ENCODE results near the gene NTN1. TPM values are rescaled to one million over a fixed set of nuclear protein-coding genes. Genes with fewer than 3 reads are reported as not detected.

Gene NTN1
- total RNA-seq, 1 experiment from 2014 or later, result 1.2 TPM

DNA sequence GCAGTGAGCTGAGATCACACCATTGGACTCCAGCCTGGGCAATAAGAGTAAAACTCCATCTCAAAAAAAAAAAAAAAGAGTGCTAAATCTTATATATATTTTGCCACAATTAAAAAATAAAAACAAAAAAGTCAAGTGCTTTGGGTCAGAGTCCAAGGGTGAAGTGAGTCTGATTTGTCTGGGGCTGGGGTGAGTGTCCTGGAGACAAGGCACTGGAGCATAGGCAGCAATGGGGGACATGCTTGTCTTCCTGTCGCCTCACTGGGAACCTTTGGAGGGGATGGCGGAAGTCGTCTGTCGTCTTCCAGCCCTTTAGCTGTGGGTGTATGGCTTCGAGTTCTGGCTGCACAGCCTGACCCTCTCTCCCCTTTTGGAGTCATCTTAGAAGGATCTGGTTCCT, 167.1 kb downstream of the NTN1 start:
- Mint-ChIP-seq H3K4me1 (peaks cover 7 to 9% of the 10 kb centered on the region in 2 experiments), H3K27me3 (ENCODE audit: low read depth) (no peaks in the 10 kb centered on the region; the same call in 1 of the 2 replicates), H3K27ac (no peak overlapping the region), H3K9me3 (no peaks in the 10 kb centered on the region), H3K36me3 (ENCODE audit: insufficient read depth in 1 of 3, low read depth in 3 of 3) (no peaks in the 10 kb centered on the region), H3K4me3 (no peak overlapping the region)
- Histone ChIP-seq H3K9me3 (ENCODE audit: control insufficient read depth, low read depth, low read length) (no peaks in the 10 kb centered on the region), H2AFZ (ENCODE audit: low read length) (no peak overlapping the region), H3K23ac (ENCODE audit: insufficient read length, low read depth, low read length) (no peak overlapping the region), H4K5ac (ENCODE audit: insufficient read length, low read depth, low read length) (no peak overlapping the region), H3K9ac (ENCODE audit: extremely low read depth, insufficient read length, low read length) (no peak overlapping the region), H3K56ac (ENCODE audit: insufficient read length, low read depth, low read length) (no peak overlapping the region), H3K79me2 (ENCODE audit: insufficient read depth, low read length) (no peaks in the 10 kb centered on the region), H2BK15ac (ENCODE audit: low read depth, low read length) (no peak overlapping the region), H3T11ph (ENCODE audit: low read length) (no peak overlapping the region), H4K8ac (replicated peaks; ENCODE audit: insufficient read length, low read depth, low read length) (no peak overlapping the region), H2BK12ac (ENCODE audit: insufficient read length, low read depth, low read length) (no peak overlapping the region), H2AK5ac (ENCODE audit: insufficient read length, low read length) (no peak overlapping the region), H3K14ac (ENCODE audit: insufficient read depth, low read length) (no peak overlapping the region), H3K18ac (ENCODE audit: insufficient read length, low read depth, low read length) (no peak overlapping the region), H2BK5ac (ENCODE audit: insufficient read length, low read length) (no peak overlapping the region), H2BK120ac (ENCODE audit: low read depth, low read length, poor library complexity, severe bottlenecking) (no peak overlapping the region), H3K4ac (ENCODE audit: low read depth, low read length) (no peak overlapping the region), H2BK20ac (ENCODE audit: low read depth, low read length, poor library complexity, severe bottlenecking) (no peak overlapping the region), H4K20me1 (ENCODE audit: control insufficient read depth, insufficient read depth, insufficient read length) (no peaks in the 10 kb centered on the region), H3K23me2 (ENCODE audit: insufficient read length, low read depth, low read length, poor library complexity, severe bottlenecking) (no peaks in the 10 kb centered on the region), H3K27me3 (ENCODE audit: insufficient read depth, low read length) (no peaks in the 10 kb centered on the region), H3K79me1 (ENCODE audit: insufficient read depth, low read depth, low read length, poor library complexity, severe bottlenecking) (no peaks in the 10 kb centered on the region), H3K27ac (ENCODE audit: insufficient read length, low read depth, low read length) (no peak overlapping the region), H3K4me1 (ENCODE audit: insufficient read depth, low read length) (no peaks in the 10 kb centered on the region), H4K91ac (ENCODE audit: insufficient read length, low read depth, low read length) (no peak overlapping the region), H3K4me2 (ENCODE audit: insufficient read depth, insufficient read length, low read length) (no peak overlapping the region)
- TF ChIP-seq, protein P1, sequence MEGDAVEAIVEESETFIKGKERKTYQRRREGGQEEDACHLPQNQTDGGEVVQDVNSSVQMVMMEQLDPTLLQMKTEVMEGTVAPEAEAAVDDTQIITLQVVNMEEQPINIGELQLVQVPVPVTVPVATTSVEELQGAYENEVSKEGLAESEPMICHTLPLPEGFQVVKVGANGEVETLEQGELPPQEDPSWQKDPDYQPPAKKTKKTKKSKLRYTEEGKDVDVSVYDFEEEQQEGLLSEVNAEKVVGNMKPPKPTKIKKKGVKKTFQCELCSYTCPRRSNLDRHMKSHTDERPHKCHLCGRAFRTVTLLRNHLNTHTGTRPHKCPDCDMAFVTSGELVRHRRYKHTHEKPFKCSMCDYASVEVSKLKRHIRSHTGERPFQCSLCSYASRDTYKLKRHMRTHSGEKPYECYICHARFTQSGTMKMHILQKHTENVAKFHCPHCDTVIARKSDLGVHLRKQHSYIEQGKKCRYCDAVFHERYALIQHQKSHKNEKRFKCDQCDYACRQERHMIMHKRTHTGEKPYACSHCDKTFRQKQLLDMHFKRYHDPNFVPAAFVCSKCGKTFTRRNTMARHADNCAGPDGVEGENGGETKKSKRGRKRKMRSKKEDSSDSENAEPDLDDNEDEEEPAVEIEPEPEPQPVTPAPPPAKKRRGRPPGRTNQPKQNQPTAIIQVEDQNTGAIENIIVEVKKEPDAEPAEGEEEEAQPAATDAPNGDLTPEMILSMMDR (conservative IDR thresholded peaks at IDR 0.05), result no peak
- WGBS (ENCODE audit: extremely low coverage, insufficient read length, low lambda C conversion rate), result no CpG with 5 or more reads among the region's 5 CpGs
- no peak for DNase-seq
